Thyroid gland (tissue), 4 donors: ENCODE results near the gene KCTD17. TPM values are rescaled to one million over a fixed set of nuclear protein-coding genes. Genes with fewer than 3 reads are reported as not detected.

Experiments used
- DNase-seq, 2 donors: peaks; one replicate each; pipeline ENCODE4 v3.0.0-alpha.2; 2019
- H3K27ac ChIP-seq, 3 donors: fragments of 200-600 bp; sonication (generic); 1 replicate in 2 of 3; 2 replicates in 1 of 3; pipeline ENCODE4 v1.5.1; 2016 to 2019; ENCODE audit warnings: mild to moderate bottlenecking in 1 of 3, moderate library complexity in 1 of 3
- H3K27me3 ChIP-seq: fragments of 200-600 bp; sonication (generic); one replicate; pipeline ENCODE4 v1.5.1; 2019
- H3K36me3 ChIP-seq, 2 donors: fragments of 200-600 bp; sonication (generic); one replicate each; pipeline ENCODE4 v1.5.1; 2016 to 2019
- H3K4me1 ChIP-seq, 2 donors: fragments of 200-600 bp; sonication (generic); one replicate each; pipeline ENCODE4 v1.5.1; 2017 to 2019
- H3K4me3 ChIP-seq, 3 donors: fragments of 200-600 bp; sonication (generic); replicated peaks in 1 of 3; 1 replicate in 2 of 3; 2 replicates in 1 of 3; pipeline ENCODE4 v1.5.1; 2016; ENCODE audit warnings: mild to moderate bottlenecking in 1 of 3
- H3K9me3 ChIP-seq: fragments of 200-600 bp; sonication (generic); one replicate; pipeline ENCODE4 v1.5.1; 2017
- CTCF ChIP-seq, 6 experiments: fragments of 200-600 bp in 3 of 6; fragments of 450-650 bp in 3 of 6; sonication (generic) in 3 of 6; IDR thresholded peaks; one replicate each; pipeline ENCODE4 v1.5.1; 2016 to 2019; ENCODE audit warnings: antibody characterized with exemption in 6 of 6, mild to moderate bottlenecking in 2 of 6, inconsistent platforms in 1 of 6, moderate library complexity in 1 of 6
- POLR2A ChIP-seq, 2 donors: fragments of 450-650 bp; IDR thresholded peaks; one replicate each; pipeline ENCODE4 v1.6.1; 2017; ENCODE audit warnings: antibody characterized with exemption in 2 of 2, mild to moderate bottlenecking in 2 of 2, moderate library complexity in 1 of 2
- WGBS, 2 donors: methylation state at CpG; one replicate each; pipeline ENCODE4 v1.1.5; 2017; 5-methylcytosine and 5-hydroxymethylcytosine counted together
- intact Hi-C: fragments of 100-400 bp; cut with DNase I; formaldehyde crosslinking; loops from one replicate; pipeline ENCODE4 v1.15.1; 2023
- total RNA-seq, 4 donors: library from RNA; depleted of rRNA; stranded (reverse); fragments of >200 nt; gene quantifications; one replicate each; pipeline ENCODE4 v1.2.3, GENCODE V29; 2016

Gene KCTD17
- total RNA-seq, 4 donors from 2014 or later = 6.1 to 18.9 (median 12.6) TPM

GRCh38 chr22:37057226-37057625, 5.7 kb downstream of the KCTD17 start:
- 64 to 88% methylated on average over 4 to 8 of the region's 9 CpGs for WGBS, 2 donors
- no peaks in the 10 kb centered on the region for H3K9me3 ChIP-seq
- no peaks in the 10 kb centered on the region for H3K27me3 ChIP-seq
- H3K4me3 ChIP-seq = no peak overlapping the region
- intact Hi-C loops = loop anchor here (10.0 kb wide), 1 partner anchor 272 kb away; no protein-coding TSS in a partner anchor
- TF ChIP-seq CTCF (IDR thresholded peaks at IDR 0.05) = no peak
- TF ChIP-seq POLR2A (IDR thresholded peaks at IDR 0.05) = no peak
- DNase-seq = no peak
- H3K27ac ChIP-seq = no peak overlapping the region
- no peaks in the 10 kb centered on the region for H3K36me3 ChIP-seq
- H3K4me1 ChIP-seq = peaks cover 0 to 4% of the 10 kb centered on the region in 2 donors

GRCh38 chr22:37057796-37058510, 6.4 kb downstream of the KCTD17 start:
- no peak overlapping the region for H3K4me3 ChIP-seq
- TF ChIP-seq CTCF (IDR thresholded peaks at IDR 0.05) = no peak
- no peak for TF ChIP-seq POLR2A (IDR thresholded peaks at IDR 0.05)
- intact Hi-C loops = loop anchor here (10.0 kb wide), 1 partner anchor 273 kb away; no protein-coding TSS in a partner anchor
- no peaks in the 10 kb centered on the region for H3K9me3 ChIP-seq
- H3K36me3 ChIP-seq = no peaks in the 10 kb centered on the region
- H3K4me1 ChIP-seq = no peaks in the 10 kb centered on the region
- no peak for DNase-seq
- H3K27ac ChIP-seq = no peak overlapping the region
- H3K27me3 ChIP-seq = no peaks in the 10 kb centered on the region
- 84 to 92% methylated on average over 11 to 12 of the region's 12 CpGs for WGBS, 2 donors

DNA sequence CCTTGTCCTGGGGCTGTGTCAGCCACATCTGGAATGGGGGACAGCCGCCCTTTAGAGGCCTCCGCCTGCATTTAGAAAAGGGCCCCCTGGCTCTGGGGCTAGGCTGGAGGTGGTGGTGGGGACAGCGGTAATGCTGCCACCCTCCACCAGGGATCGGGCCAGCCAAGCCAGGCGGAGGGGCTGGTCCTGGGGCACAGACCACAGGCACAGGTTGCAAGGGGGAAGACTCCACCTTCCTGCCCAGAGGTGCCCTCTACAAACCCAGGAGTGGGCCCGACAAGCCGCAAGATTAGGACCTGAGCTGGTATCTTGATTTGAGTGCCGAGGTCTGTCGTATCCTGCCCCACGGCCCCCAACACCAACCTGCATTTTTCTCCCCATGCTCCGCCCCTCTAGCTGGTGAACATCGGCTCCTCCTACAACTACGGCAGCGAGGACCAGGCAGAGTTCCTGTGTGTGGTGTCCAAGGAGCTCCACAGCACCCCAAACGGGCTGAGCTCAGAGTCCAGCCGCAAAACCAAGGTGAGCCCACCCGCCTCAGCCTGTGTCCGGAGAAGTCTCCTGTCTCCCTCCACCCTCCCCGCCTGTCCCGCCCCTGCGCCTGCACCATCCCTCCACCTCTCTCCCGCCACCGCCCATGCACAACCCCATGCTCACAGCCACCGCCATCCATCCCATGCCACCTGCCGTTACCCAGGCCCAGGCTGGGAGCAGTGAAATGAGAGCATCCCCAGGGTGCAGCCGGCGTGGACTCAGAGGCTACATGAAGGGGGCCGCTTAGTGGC, 7.6 kb downstream of the KCTD17 start:
- Histone ChIP-seq H3K27me3 (no peaks in the 10 kb centered on the region), H3K27ac (no peak overlapping the region), H3K36me3 (no peaks in the 10 kb centered on the region), H3K4me1 (no peaks in the 10 kb centered on the region), H3K9me3 (no peaks in the 10 kb centered on the region), H3K4me3 (no peak overlapping the region)
- intact Hi-C loops = loop anchor here (10.0 kb wide), 1 partner anchor 274 kb away; no protein-coding TSS in a partner anchor
- no peak for DNase-seq
- TF ChIP-seq POLR2A (IDR thresholded peaks at IDR 0.05) (no peak), CTCF (IDR thresholded peaks at IDR 0.05) (no peak)
- 89 to 94% methylated on average over 22 to 26 of the region's 28 CpGs for WGBS, 2 donors

DNA sequence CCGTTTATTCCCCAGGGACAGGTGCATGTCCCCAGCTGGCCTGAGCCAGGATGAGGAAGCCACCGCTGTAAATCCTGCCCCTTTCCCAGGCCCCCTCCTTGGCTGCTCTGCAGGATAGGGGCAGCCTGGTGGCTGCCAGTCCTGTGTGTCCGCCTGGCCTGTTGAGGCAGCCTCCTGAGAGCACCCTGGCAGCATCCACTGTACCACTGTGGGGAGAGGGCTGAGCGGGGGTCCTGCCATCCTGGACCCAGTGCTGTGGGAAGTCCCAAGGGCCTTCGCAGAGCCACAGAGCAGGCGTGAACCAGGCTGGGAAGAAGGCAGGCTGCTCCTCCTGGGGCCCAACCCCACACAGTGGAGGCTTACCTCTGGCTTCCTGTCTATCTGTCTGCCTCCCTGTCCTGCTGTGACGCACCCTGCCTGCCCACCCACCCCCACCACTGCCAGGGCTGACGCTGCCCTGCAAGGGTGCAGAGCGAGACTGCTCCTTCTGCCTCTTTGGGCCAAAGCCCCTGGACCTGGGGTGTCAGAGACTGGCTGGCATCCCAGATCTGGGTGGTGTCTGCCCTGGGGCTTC, 8.4 kb downstream of the KCTD17 start:
- DNase-seq = no peak
- Histone ChIP-seq H3K36me3 (no peaks in the 10 kb centered on the region), H3K9me3 (no peaks in the 10 kb centered on the region), H3K4me1 (no peaks in the 10 kb centered on the region), H3K4me3 (no peak overlapping the region), H3K27ac (no peak overlapping the region), H3K27me3 (no peaks in the 10 kb centered on the region)
- WGBS, 2 donors = 66 to 87% methylated on average over 2 to 3 of the region's 9 CpGs
- TF ChIP-seq POLR2A (IDR thresholded peaks at IDR 0.05) = no peak
- no peak for TF ChIP-seq CTCF (IDR thresholded peaks at IDR 0.05)
- intact Hi-C loops = loop anchor here (10.0 kb wide), 1 partner anchor 275 kb away; no protein-coding TSS in a partner anchor
